ENCODE results near the gene CEP192.

CEP192 gene

DNA sequence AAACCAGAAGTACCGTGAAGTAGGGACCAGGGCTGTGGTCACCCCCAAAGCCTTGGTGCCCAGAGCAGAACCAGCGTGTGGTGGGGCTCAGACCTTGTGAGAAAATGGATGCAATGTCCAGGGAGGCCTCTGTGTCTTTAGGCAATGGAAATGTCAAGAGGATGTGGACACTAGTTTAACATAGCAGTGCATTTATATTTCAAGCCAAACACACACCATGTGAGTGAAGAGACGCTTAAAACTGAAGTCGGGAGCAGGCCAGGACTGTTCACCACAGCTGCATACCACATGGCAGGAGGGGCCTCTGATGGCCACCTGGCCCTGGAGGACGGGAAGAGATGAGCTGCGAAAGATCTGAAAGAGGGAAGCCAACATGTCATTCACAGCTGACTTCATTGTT is 140.1 kb downstream of the CEP192 start:
- Histone ChIP-seq H3K9me3 (ENCODE audit: insufficient read depth, low read length) (peaks cover 15% of the 10 kb centered on the region; the same call in 1 of the 2 replicates), H3K27me3 (ENCODE audit: insufficient read depth, insufficient read length) (peaks cover 13% of the 10 kb centered on the region), H3K9ac (ENCODE audit: insufficient read length, low read depth) (no peak overlapping the region), H3K4me3 (ENCODE audit: insufficient read length, low read depth) (no peak overlapping the region), H3K36me3 (ENCODE audit: insufficient read depth, insufficient read length, low read length) (peaks cover 20% of the 10 kb centered on the region), H3K4me1 (ENCODE audit: insufficient read depth, insufficient read length) (no peaks in the 10 kb centered on the region)
- no peak for DNase-seq (ENCODE audit: low read depth, low spot score)
- no peak for TF ChIP-seq ZNF274 (IDR thresholded peaks at IDR 0.05; ENCODE audit: low read depth, low read length)
- no peak for TF ChIP-seq SUZ12 (IDR thresholded peaks at IDR 0.05; ENCODE audit: extremely low read depth, insufficient read depth, insufficient read length)
- TF ChIP-seq YY1 (IDR thresholded peaks at IDR 0.05; ENCODE audit: insufficient read depth, insufficient read length) = no peak

DNA sequence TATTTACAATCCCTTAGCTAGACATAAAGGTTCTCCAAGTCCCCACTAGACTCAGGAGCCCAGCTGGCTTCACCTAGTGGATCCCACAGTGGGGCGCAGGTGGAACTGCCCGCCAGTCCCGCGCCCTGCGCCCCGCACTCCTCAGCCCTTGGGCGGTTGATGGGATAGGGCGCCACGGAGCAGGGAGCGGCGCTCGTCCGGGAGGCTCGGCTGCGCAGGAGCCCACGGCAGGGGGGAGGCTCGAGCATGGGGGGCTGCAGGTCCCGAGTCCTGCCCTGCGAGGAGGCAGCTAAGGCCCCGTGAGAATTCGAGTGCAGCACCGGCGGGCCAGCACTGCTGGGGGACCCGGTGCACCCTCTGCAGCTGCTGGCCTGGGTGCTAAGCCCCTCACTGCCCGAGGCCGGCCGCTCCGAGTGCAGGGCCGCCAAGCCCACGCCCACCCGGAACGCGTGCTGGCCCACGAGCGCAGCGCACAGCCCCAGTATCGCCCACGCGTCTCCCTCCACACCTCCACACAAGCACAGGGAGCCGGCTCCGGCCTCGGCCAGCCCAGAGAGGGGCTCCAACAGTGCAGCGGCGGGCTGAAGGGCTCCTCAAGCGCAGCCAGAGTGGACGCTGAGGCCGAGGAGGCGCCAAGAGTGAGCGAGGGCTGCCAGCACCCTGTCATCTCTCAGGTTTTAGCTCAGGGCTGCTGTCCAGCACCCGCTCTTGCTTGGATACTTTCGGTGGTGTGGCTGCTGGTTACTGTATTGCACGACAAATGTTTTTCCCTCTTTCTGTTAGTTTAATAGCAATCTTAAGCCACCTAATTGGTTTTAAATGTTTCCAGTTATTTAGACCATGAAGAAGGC is 143.6 kb downstream of the CEP192 start:
- H3K27me3 ChIP-seq (ENCODE audit: insufficient read depth, insufficient read length) = peaks cover 40% of the 10 kb centered on the region
- peaks cover 4% of the 10 kb centered on the region for H3K36me3 ChIP-seq (ENCODE audit: insufficient read depth, insufficient read length, low read length)
- no peak overlapping the region for H3K9ac ChIP-seq (ENCODE audit: insufficient read length, low read depth)
- peaks cover 15% of the 10 kb centered on the region; the same call in 1 of the 2 replicates for H3K9me3 ChIP-seq (ENCODE audit: insufficient read depth, low read length)
- no peak overlapping the region for H3K4me3 ChIP-seq (ENCODE audit: insufficient read length, low read depth)
- no peak for DNase-seq (ENCODE audit: low read depth, low spot score)
- TF ChIP-seq ZNF274 (IDR thresholded peaks at IDR 0.05; ENCODE audit: low read depth, low read length) (no peak), YY1 (IDR thresholded peaks at IDR 0.05; ENCODE audit: insufficient read depth, insufficient read length) (no peak), SUZ12 (IDR thresholded peaks at IDR 0.05; ENCODE audit: extremely low read depth, insufficient read depth, insufficient read length) (no peak)
- H3K4me1 ChIP-seq (ENCODE audit: insufficient read depth, insufficient read length) = no peaks in the 10 kb centered on the region

DNA sequence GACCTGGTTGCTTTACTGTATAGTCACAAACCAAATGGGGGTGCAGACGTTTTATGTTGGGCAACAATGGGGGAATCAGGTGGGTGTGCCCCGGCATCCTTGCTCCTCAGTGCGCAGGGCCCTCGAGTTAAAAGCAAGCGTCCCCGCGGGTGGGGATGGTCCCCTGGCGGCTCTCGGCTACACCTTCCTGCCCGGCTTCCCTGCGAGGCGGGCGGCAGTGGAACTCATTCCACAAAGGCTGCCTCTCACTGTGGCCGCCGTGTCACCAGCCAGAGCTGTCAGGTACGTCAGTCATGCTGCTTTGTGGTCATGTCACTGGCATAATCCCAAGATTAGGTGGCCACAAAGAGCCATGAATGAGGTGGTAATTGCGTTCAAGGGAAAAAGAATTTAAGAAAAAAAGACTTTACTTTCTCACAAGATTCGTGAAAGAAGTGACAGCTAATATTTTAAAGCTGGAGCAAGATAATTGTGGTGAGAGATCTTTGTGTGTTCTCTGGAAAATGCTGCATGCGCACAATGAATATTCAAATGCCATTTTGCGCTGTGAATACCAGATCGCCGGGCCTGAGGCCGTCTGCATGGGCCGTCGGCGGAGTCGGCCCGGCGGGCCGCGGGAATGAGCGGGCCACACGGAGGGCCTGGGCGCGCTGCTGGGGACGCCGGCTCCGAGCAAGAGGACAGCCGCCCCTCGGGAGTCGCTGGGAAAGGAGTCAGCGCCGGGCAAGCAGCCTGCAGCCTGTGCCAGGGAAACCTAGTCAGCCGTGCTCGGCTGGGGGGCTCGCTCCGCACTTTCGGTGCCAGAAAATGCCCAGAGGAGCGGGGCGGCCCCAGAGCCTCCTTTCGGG is 145.1 kb downstream of the CEP192 start:
- peak overlapping the region; percentile 37 for H3K4me3 ChIP-seq (ENCODE audit: insufficient read length, low read depth)

DNA sequence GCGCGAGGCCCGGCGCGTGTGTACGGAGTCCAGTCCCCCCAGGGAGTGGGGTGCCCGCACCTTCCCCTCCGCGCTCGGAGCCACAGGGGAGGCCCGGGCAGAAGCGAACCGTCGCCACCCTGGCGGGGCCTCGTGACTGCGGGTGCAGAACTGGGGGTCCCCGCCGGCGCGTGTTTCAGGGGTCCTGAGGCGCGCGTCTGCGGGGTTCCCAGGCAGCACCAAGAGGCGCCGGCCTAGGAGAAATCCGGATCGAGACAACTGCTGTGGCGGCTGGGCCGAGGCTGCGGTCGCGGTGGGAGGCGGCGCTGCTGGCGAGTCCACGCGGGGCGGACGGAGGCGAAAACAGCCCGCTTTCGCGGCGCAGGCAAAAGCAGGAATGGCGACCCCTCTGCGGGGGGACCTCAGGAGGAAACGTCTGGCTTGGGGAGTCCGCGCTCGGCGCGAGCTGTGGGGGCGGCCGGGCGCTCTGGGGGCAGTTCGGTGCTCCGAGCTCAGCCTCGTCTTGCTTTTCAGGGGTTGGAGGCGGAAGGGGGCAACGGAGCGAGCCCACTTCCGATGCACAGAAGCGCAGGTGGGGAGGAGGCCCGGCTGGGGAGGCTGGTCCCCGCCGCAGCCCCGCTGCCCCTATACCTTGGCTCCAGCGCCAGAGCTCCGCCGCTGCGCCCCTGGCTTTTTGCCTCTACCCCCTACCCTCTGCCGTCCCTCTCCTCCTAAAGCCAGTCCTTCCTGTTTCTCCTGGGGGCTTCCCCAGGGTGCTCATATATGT is 145.9 kb downstream of the CEP192 start:
- peaks cover 40% of the 10 kb centered on the region for H3K27me3 ChIP-seq (ENCODE audit: insufficient read depth, insufficient read length)
- TF ChIP-seq ZNF274 (IDR thresholded peaks at IDR 0.05; ENCODE audit: low read depth, low read length) = no peak
- no peak for TF ChIP-seq YY1 (IDR thresholded peaks at IDR 0.05; ENCODE audit: insufficient read depth, insufficient read length)
- no peak for TF ChIP-seq SUZ12 (IDR thresholded peaks at IDR 0.05; ENCODE audit: extremely low read depth, insufficient read depth, insufficient read length)
- H3K4me1 ChIP-seq (ENCODE audit: insufficient read depth, insufficient read length) = no peaks in the 10 kb centered on the region
- peak overlapping the region; percentile 37 for H3K4me3 ChIP-seq (ENCODE audit: insufficient read length, low read depth)
- no peaks in the 10 kb centered on the region for H3K36me3 ChIP-seq (ENCODE audit: insufficient read depth, insufficient read length, low read length)
- peak overlapping the region; percentile 72 for H3K9ac ChIP-seq (ENCODE audit: insufficient read length, low read depth)
- DNase-seq (ENCODE audit: low read depth, low spot score) = no peak
- peaks cover 15% of the 10 kb centered on the region; the same call in 1 of the 2 replicates for H3K9me3 ChIP-seq (ENCODE audit: insufficient read depth, low read length)

More for the DNA sequence above, 145.1 kb downstream of the CEP192 start:
- H3K27me3 ChIP-seq (ENCODE audit: insufficient read depth, insufficient read length) = peaks cover 40% of the 10 kb centered on the region
- H3K4me1 ChIP-seq (ENCODE audit: insufficient read depth, insufficient read length) = no peaks in the 10 kb centered on the region
- no peak for DNase-seq (ENCODE audit: low read depth, low spot score)
- H3K36me3 ChIP-seq (ENCODE audit: insufficient read depth, insufficient read length, low read length) = no peaks in the 10 kb centered on the region
- no peak for TF ChIP-seq YY1 (IDR thresholded peaks at IDR 0.05; ENCODE audit: insufficient read depth, insufficient read length)
- peaks cover 15% of the 10 kb centered on the region; the same call in 1 of the 2 replicates for H3K9me3 ChIP-seq (ENCODE audit: insufficient read depth, low read length)
- peak overlapping the region; percentile 72 for H3K9ac ChIP-seq (ENCODE audit: insufficient read length, low read depth)

DNA sequence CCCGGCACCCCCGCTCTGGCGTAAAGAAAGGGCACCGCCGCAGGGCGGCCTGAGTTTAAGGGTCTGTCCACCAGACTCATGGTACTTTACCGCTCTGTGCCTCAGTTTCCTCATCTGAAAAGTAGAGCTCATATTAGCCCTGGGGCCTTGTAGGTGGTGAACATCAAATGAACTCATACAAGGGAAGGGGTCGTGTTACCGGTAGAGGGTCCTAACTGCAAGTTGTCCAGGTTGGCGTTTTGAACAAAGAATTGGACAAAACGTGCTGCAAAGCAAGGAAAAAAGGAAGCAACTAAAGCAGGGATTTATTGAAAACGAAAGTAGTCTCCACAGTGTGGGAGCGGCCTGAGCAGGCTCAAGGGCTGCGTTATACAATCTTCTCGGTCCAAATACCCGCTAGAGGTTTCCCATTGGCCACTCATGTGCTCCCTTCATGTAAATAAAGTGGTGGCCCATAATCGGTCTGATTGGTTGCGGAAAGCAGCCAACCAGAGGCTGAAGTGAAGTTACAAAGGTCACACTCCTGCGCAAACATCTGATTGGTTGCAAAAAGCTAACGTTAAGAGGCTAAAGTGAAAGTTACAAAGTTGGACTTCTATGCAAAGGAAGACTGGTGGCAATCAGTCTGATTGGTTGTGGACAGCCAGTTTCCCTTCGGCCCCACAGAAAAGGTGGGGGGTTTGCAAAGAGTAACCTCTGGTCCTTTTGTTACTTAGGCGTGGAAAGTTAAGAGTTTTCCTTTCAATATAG is 146.7 kb downstream of the CEP192 start:
- TF ChIP-seq YY1 (IDR thresholded peaks at IDR 0.05; ENCODE audit: insufficient read depth, insufficient read length) (no peak), SUZ12 (IDR thresholded peaks at IDR 0.05; ENCODE audit: extremely low read depth, insufficient read depth, insufficient read length) (no peak), ZNF274 (IDR thresholded peaks at IDR 0.05; ENCODE audit: low read depth, low read length) (no peak)
- DNase-seq (ENCODE audit: low read depth, low spot score) = no peak
- Histone ChIP-seq H3K27me3 (ENCODE audit: insufficient read depth, insufficient read length) (peaks cover 40% of the 10 kb centered on the region), H3K36me3 (ENCODE audit: insufficient read depth, insufficient read length, low read length) (no peaks in the 10 kb centered on the region), H3K9me3 (ENCODE audit: insufficient read depth, low read length) (peaks cover 15% of the 10 kb centered on the region; the same call in 1 of the 2 replicates), H3K4me3 (ENCODE audit: insufficient read length, low read depth) (no peak overlapping the region), H3K9ac (ENCODE audit: insufficient read length, low read depth) (no peak overlapping the region), H3K4me1 (ENCODE audit: insufficient read depth, insufficient read length) (no peaks in the 10 kb centered on the region)

DNA sequence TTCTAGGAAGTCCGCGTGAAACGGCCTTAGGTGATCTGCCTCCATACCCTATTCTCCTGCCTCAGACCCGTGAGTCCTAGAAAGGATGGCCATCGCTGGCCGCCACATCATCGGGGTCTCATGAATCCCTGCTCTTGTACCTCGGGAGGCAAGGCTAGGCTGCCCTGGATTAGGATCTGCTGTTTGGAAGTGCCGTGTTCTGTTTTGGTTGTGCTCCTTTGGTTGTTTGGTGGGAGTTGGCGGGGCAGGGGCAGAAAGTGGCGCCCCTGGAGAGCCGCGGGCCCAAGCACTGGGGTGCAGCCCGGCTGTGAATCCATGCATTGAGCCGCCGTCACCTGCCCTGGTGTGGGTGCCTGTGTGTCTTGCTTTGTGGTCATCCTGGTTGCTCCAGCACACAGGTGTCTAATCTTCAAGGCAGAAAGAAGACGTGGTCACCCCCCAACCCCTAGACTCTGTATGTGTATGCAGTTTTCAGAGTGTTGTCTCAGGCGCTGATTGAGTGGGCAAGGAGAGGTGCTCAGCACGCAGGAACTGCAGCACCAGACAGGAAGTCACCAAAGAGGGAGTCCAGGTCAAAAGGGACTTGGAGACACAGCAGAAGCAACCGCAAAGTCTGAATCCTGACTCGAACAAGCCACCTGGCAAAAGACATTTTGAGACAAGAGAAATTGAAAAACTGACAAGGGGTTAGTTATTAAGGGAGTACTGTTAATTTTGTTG is 147.4 kb downstream of the CEP192 start:
- Histone ChIP-seq H3K36me3 (ENCODE audit: insufficient read depth, insufficient read length, low read length) (no peaks in the 10 kb centered on the region), H3K9ac (ENCODE audit: insufficient read length, low read depth) (no peak overlapping the region), H3K27me3 (ENCODE audit: insufficient read depth, insufficient read length) (peaks cover 40% of the 10 kb centered on the region), H3K4me3 (ENCODE audit: insufficient read length, low read depth) (no peak overlapping the region), H3K9me3 (ENCODE audit: insufficient read depth, low read length) (peaks cover 16% of the 10 kb centered on the region; the same call in 1 of the 2 replicates), H3K4me1 (ENCODE audit: insufficient read depth, insufficient read length) (no peaks in the 10 kb centered on the region)
- DNase-seq (ENCODE audit: low read depth, low spot score) = no peak
- TF ChIP-seq ZNF274 (IDR thresholded peaks at IDR 0.05; ENCODE audit: low read depth, low read length) (no peak), SUZ12 (IDR thresholded peaks at IDR 0.05; ENCODE audit: extremely low read depth, insufficient read depth, insufficient read length) (no peak), YY1 (IDR thresholded peaks at IDR 0.05; ENCODE audit: insufficient read depth, insufficient read length) (no peak)

All from NT2/D1 (cell line).